Activated naive CD8-positive, alpha-beta T cell treated with anti-CD3 and anti-CD28 coated beads, Interleukin-2, amount 50 U/mL, for 24 hours (primary cell): Measurements from ENCODE around the gene APPL2.

Experiments
- ATAC-seq: fragments of 150-1000 bp; cut with Tn5 transposase; one replicate; pipeline ENCODE4 v1.10.0; 2021
- DNase-seq: peaks from one replicate; pipeline ENCODE4 v3.0.0; 2021
- H3K27ac Mint-ChIP-seq: one replicate; pipeline ENCODE4 v1.8.0; 2021; ENCODE audit warnings: mild to moderate bottlenecking, mixed read lengths
- H3K27me3 Mint-ChIP-seq: one replicate; pipeline ENCODE4 v1.8.0; 2021; ENCODE audit warnings: mixed read lengths
- H3K36me3 Mint-ChIP-seq: one replicate; pipeline ENCODE4 v1.8.0; 2021; ENCODE audit warnings: low read depth, mixed read lengths
- H3K4me1 Mint-ChIP-seq: one replicate; pipeline ENCODE4 v1.8.0; 2021; ENCODE audit warnings: mixed read lengths
- H3K4me3 Mint-ChIP-seq: one replicate; pipeline ENCODE4 v1.8.0; 2021; ENCODE audit warnings: mild to moderate bottlenecking, moderate library complexity, mixed read lengths
- H3K9me3 Mint-ChIP-seq: one replicate; pipeline ENCODE4 v1.8.0; 2021; ENCODE audit warnings: mixed read lengths

APPL2 gene

DNA sequence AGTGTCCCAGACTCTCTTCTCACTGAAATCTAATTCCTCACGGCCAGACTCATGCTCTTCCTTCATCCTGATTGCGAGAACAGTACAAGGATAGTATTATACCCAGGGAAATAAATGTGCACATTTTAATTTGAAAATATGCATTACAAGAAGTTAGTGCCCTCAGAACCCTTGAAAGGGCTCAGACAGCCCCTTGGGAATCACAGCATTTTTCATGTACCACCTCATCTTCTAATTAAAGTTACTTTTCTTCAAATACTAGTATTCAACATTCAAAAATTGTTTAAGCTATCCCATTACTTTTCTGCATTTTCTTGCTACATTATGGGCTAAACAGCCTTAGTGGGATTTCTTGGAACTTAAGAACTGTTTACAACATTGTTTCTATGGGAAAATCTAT is 1.7 kb upstream of the APPL2 start:
- H3K27me3 Mint-ChIP-seq, result no peaks in the 10 kb centered on the region
- no peak overlapping the region for H3K27ac Mint-ChIP-seq
- H3K36me3 Mint-ChIP-seq, result no peaks in the 10 kb centered on the region
- H3K4me1 Mint-ChIP-seq, result peaks cover 34% of the 10 kb centered on the region
- no peak for ATAC-seq
- DNase-seq, result no peak
- H3K9me3 Mint-ChIP-seq, result no peaks in the 10 kb centered on the region
- no peak overlapping the region for H3K4me3 Mint-ChIP-seq

DNA sequence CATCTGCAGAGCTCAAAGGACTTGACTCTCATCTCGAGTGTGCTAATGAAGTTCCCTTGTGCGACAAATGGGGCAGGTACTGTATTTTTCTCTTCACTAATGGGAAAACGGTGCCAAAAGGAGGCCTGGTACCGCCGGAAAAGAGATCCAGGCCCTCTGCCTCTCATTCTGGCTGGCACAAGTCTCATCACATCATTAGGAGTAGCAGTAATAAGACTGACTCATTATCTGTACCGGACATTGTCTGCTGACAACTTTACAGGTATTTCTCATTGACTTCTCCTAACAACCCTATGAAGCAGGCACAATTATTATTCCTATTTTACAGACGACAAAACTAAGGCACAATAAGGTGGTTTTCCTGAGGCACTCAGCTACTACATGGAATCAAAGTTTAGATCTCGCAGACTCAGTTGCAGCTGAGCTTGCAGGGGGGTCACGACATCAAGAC is 668 bp downstream of the APPL2 start:
- no peak for ATAC-seq
- peak overlapping the region; percentile 89 for H3K4me3 Mint-ChIP-seq
- peak overlapping the region; percentile 87 for H3K27ac Mint-ChIP-seq
- no peaks in the 10 kb centered on the region for H3K27me3 Mint-ChIP-seq
- H3K36me3 Mint-ChIP-seq, result no peaks in the 10 kb centered on the region
- peaks cover 41% of the 10 kb centered on the region for H3K4me1 Mint-ChIP-seq
- no peak for DNase-seq
- H3K9me3 Mint-ChIP-seq, result no peaks in the 10 kb centered on the region

DNA sequence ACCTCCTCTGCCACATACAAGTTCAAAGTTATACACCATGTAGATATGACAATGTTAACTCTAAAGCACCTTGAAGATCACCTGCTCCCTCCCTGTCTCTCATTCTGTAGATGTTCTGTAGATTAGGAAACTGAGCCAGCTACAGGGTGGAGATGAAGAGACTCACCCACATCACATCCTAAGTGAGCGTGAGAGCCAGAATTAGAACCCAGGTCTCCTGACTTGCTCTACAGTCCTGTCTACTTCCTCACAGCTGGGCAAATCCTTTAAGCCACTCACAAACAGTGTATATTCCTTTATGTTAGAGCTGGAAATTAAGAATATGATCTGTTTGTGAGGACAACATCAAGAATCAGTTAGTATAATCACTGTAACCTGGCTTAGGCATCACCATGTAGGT is 1.8 kb downstream of the APPL2 start:
- no peak overlapping the region for H3K27ac Mint-ChIP-seq
- no peak for ATAC-seq
- peak overlapping the region; percentile 89 for H3K4me3 Mint-ChIP-seq
- peaks cover 49% of the 10 kb centered on the region for H3K4me1 Mint-ChIP-seq
- no peaks in the 10 kb centered on the region for H3K27me3 Mint-ChIP-seq
- DNase-seq, result no peak
- H3K9me3 Mint-ChIP-seq, result no peaks in the 10 kb centered on the region
- no peaks in the 10 kb centered on the region for H3K36me3 Mint-ChIP-seq

DNA sequence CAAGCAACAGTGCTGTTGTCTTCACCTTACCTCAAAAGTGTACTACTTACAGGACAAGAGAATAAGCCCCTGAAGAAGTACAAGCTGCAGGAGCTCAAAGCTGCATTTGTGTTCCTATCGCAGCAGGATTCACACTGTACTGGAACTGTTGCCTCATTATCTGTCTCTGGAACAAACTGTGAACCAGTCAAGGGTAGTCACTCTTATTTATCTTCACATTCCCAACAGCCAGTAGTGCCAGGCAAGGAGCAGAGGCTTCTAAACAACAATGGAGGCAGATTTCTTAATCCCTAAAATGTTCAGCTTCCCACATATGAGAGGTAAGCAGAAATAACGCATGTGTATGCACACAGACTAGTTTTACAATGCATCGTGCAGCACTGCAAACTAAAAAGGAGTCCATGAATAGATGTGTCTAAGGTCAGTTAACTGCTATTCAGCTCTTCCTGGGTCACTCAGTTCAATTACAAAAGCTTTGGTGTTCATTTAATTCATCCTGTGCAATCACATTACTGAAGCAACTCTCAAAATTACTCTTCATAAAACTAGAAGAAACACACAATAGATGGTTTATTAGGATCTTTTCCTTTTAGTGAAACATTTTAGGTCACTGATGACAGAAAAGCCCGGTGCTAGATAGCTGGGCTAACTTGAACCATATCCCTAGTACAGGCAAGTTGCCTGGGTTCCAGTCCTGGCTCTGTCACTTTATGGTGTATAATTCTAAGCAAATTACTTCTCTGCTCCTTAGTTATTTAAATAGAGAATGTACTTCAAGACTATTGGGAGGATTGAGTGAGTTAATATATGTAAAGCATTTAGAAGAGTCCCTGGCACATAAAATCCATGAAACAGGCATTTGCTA is 2.7 kb downstream of the APPL2 start:
- Mint-ChIP-seq H3K9me3 (no peaks in the 10 kb centered on the region), H3K27ac (no peak overlapping the region), H3K4me1 (peaks cover 58% of the 10 kb centered on the region), H3K4me3 (no peak overlapping the region), H3K36me3 (peaks cover 5% of the 10 kb centered on the region), H3K27me3 (no peaks in the 10 kb centered on the region)
- DNase-seq (no peak), ATAC-seq (no peak)

DNA sequence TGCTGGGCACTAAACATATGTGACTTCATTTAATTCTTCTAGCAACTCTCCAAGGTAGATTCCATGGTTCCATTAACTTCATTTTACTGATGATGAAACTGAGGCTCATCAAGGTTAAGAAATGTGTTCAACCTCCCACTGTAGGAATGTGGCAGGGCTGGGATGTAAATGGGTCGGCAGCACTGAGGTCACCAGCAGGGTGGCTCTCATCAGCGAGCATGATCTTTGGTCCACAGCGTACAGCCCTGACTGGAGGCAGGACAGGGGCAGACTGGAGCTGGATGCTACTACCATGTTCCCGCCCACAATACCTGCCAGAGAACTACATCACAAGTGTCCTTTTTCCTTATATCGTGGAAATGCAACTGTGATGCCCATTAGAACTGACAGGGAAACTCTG is 4.6 kb downstream of the APPL2 start:
- peaks cover 16% of the 10 kb centered on the region for H3K36me3 Mint-ChIP-seq
- DNase-seq (no peak), ATAC-seq (no peak)
- peaks cover 69% of the 10 kb centered on the region for H3K4me1 Mint-ChIP-seq
- no peaks in the 10 kb centered on the region for H3K9me3 Mint-ChIP-seq
- H3K27me3 Mint-ChIP-seq, result no peaks in the 10 kb centered on the region
- H3K4me3 Mint-ChIP-seq, result no peak overlapping the region
- H3K27ac Mint-ChIP-seq, result no peak overlapping the region

DNA sequence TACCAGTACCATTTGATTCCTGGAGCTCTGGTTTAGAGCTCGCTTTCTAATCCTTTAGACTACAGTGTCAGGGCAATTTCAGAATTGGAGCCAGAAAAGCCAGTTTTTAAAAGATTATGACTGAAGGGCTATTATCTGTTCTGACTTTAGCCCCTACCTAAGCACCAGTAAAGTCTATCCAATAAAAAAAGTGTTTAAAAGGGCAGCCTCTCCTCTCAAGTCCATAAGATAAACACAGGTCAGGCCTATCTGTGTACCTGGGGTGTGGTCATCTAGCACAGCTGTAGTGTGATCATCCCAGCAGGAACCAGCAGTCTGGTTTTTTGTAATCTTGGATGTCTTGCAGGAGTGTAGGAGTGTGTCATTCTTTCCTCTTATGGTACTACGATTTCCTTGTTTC is 6.6 kb downstream of the APPL2 start:
- H3K36me3 Mint-ChIP-seq, result peaks cover 18% of the 10 kb centered on the region
- H3K4me1 Mint-ChIP-seq, result peaks cover 75% of the 10 kb centered on the region
- no peak for DNase-seq
- no peak overlapping the region for H3K4me3 Mint-ChIP-seq
- no peaks in the 10 kb centered on the region for H3K27me3 Mint-ChIP-seq
- H3K27ac Mint-ChIP-seq, result no peak overlapping the region
- no peaks in the 10 kb centered on the region for H3K9me3 Mint-ChIP-seq
- ATAC-seq, result no peak

DNA sequence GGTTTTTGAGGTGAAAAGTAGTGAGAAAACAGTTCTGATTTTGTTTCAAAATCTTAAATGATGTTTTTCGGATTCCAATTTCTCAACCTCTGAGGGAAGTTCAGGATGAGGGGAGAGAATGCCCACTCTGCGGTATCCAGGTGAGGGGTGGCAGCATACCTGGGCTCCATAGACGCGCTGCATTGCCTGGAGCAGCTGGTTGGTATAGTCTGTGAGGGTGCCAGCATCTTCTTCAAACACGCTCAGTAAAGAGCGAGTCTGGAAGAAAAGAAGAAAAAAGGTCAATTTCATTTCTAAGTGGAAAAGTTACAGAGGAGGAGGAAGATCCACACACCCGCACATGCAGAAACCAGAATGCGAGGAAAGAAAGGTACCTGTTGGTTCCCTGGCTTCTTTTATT is 7.0 kb downstream of the APPL2 start:
- no peak for DNase-seq
- peak overlapping the region; percentile 31 for H3K27ac Mint-ChIP-seq
- H3K4me3 Mint-ChIP-seq, result no peak overlapping the region
- H3K36me3 Mint-ChIP-seq, result peaks cover 18% of the 10 kb centered on the region
- H3K27me3 Mint-ChIP-seq, result no peaks in the 10 kb centered on the region
- H3K4me1 Mint-ChIP-seq, result peaks cover 71% of the 10 kb centered on the region
- no peaks in the 10 kb centered on the region for H3K9me3 Mint-ChIP-seq
- ATAC-seq, result no peak

DNA sequence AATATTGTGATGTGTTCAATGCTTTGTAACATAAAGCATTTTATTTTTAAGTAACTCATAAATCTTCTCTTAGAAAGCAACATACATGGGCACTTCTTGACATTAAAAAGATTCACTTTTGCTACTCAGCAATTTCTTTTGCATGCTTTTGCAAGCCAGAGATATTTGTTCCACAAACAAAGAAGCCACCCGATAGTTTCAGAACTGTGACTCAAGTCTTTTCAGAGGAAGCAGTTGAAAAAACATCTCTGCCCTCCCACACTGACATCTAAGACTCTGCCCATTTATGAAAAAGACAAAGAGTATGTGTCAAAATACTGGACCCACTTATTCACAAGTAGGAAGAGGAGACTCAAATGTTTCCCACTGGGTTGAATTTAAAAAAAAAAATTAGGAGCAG is 7.5 kb downstream of the APPL2 start:
- ATAC-seq (peak; percentile 85), DNase-seq (no peak)
- H3K4me3 Mint-ChIP-seq, result peak overlapping the region; percentile 3
- peak overlapping the region; percentile 31 for H3K27ac Mint-ChIP-seq
- peaks cover 18% of the 10 kb centered on the region for H3K36me3 Mint-ChIP-seq
- no peaks in the 10 kb centered on the region for H3K27me3 Mint-ChIP-seq
- H3K9me3 Mint-ChIP-seq, result no peaks in the 10 kb centered on the region
- H3K4me1 Mint-ChIP-seq, result peaks cover 67% of the 10 kb centered on the region

DNA sequence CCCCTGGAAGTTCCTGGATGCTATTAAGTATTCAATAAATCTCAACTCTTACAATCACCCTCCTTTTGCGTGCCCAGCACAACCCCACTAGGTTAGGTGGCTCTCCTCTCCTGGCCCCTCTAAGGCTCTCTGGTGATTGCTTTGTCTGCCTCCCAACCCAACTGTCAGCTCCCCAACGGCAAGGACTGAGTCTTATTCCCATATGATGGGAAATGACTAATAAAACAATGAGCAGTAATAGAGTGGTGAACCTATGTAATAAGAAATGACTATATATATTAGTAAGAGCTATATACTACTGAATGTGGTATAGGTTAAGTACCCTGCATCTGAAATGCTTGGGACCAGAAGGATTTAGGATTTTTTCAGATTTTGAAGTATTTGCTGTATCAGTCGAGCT is 8.1 kb downstream of the APPL2 start:
- peak; percentile 42 for ATAC-seq
- no peak for DNase-seq
- Mint-ChIP-seq H3K36me3 (peaks cover 22% of the 10 kb centered on the region), H3K27ac (no peak overlapping the region), H3K4me1 (peaks cover 60% of the 10 kb centered on the region), H3K27me3 (no peaks in the 10 kb centered on the region), H3K4me3 (no peak overlapping the region), H3K9me3 (no peaks in the 10 kb centered on the region)

DNA sequence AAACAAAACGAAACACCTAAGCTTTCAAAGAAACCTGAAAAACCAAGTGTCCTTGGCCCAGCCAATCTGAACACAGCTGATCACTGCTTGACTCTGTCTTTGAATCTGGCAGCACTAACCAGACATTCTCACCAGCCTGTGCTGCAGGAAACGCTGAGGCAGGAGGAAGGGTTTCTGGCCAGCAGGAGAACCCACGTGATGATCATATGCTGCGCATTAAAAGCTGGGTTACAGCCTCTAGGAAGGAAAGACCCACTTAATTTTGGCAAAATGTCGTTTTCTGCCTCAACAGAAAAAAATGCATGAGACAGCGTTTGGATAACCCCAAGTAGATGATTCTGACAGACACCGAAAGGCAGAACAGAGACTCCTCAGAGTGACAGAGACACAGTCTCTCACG is 9.8 kb downstream of the APPL2 start:
- peak; percentile 25 for DNase-seq
- H3K4me3 Mint-ChIP-seq, result peak overlapping the region; percentile 11
- H3K27me3 Mint-ChIP-seq, result no peaks in the 10 kb centered on the region
- H3K9me3 Mint-ChIP-seq, result no peaks in the 10 kb centered on the region
- peak; percentile 74 for ATAC-seq
- peaks cover 32% of the 10 kb centered on the region for H3K36me3 Mint-ChIP-seq
- peaks cover 53% of the 10 kb centered on the region for H3K4me1 Mint-ChIP-seq
- H3K27ac Mint-ChIP-seq, result peak overlapping the region; percentile 60

DNA sequence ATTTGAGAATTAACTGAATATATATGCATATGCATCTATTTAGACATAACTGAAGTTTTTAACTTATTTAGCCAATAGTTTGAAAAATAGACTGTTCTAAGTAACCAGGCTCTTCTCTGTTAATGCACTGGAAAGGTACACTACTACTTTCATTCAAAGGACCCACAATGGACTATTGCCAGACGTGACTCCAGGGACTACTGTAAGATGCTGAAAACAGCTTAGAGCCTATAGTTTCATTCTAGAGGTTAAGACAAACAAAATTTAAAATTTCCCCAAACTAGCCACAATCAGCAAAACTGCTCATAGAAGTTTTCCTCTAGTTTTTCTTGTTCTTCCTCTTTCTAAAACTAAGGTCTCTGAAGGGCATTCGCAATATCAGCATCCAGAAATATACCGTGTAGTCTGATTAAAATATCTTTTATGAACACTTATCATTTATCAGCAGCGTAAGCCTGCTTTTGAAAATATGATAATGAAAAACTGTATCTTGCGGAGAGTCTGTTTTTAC is 10.4 kb downstream of the APPL2 start:
- ATAC-seq, result no peak
- H3K4me3 Mint-ChIP-seq, result no peak overlapping the region
- peaks cover 53% of the 10 kb centered on the region for H3K4me1 Mint-ChIP-seq
- no peak overlapping the region for H3K27ac Mint-ChIP-seq
- peaks cover 32% of the 10 kb centered on the region for H3K36me3 Mint-ChIP-seq
- no peaks in the 10 kb centered on the region for H3K9me3 Mint-ChIP-seq
- H3K27me3 Mint-ChIP-seq, result no peaks in the 10 kb centered on the region
- DNase-seq, result no peak

DNA sequence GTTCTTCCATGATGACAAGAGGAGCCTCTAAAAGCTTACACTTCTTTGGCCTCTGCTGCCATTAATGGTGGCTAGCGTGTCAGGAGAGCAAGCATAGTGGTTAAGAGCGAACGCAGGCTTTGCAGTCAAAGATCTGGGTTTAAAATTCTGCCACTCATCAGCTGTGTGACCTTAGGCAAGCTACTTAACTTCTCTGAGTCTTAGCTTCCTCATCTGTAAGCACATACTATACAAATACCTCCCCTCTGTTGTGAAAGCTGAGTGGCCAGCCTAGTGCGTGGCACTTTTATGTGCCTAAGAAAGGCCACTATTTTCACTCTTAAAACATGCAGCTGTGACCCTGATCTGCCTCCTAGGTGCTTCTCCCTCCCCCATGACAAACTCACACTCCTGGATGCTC is 11.6 kb downstream of the APPL2 start:
- peaks cover 45% of the 10 kb centered on the region for H3K4me1 Mint-ChIP-seq
- peaks cover 32% of the 10 kb centered on the region for H3K36me3 Mint-ChIP-seq
- no peak overlapping the region for H3K4me3 Mint-ChIP-seq
- ATAC-seq (no peak), DNase-seq (no peak)
- no peaks in the 10 kb centered on the region for H3K9me3 Mint-ChIP-seq
- no peak overlapping the region for H3K27ac Mint-ChIP-seq
- H3K27me3 Mint-ChIP-seq, result no peaks in the 10 kb centered on the region

DNA sequence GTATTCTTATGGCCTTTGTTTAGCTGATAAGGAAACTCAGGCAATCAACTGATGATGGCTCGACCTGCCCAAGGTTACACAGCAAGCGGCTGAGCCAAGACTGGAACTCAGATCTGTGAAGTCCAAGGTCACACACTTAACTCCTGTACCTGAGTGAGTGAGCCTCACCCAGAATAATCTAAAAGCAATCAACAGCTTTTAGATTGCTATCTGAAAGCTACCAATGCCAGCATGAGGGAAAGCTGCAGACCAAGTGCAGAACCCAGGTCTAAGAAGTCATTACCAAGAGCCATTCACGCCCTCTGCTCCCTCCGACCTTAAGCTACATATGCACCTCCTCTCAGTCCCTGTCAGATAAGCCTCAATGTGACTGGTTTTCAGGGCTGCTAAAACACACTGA is 12.1 kb downstream of the APPL2 start:
- no peak for ATAC-seq
- Mint-ChIP-seq H3K27ac (no peak overlapping the region), H3K4me3 (no peak overlapping the region), H3K36me3 (peaks cover 30% of the 10 kb centered on the region), H3K27me3 (no peaks in the 10 kb centered on the region), H3K4me1 (peaks cover 41% of the 10 kb centered on the region), H3K9me3 (no peaks in the 10 kb centered on the region)
- no peak for DNase-seq

DNA sequence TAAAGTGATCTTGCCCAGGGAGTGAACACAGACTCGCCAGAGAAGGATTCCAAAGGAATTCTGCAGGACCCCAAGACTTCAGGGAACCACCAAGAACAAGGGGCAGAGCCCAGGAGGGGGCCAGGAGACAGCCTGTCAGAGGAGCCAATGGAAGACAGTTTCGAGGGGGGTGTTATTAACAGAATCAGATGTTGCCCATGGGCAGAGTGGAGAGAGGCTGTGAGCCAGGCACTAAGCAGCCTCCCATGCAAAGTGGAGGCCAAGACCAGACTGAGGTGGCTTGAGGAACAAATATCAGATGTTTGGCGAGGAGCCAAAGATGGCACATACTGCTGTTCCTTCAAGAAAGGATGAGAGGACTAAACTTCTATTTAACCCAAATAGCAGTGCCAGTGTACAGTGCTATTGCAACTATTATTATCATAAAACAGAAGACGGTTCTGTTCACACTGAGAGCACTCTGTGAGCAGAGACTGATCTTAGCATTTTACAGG is 12.6 kb downstream of the APPL2 start:
- H3K27ac Mint-ChIP-seq, result no peak overlapping the region
- no peak for DNase-seq

DNA sequence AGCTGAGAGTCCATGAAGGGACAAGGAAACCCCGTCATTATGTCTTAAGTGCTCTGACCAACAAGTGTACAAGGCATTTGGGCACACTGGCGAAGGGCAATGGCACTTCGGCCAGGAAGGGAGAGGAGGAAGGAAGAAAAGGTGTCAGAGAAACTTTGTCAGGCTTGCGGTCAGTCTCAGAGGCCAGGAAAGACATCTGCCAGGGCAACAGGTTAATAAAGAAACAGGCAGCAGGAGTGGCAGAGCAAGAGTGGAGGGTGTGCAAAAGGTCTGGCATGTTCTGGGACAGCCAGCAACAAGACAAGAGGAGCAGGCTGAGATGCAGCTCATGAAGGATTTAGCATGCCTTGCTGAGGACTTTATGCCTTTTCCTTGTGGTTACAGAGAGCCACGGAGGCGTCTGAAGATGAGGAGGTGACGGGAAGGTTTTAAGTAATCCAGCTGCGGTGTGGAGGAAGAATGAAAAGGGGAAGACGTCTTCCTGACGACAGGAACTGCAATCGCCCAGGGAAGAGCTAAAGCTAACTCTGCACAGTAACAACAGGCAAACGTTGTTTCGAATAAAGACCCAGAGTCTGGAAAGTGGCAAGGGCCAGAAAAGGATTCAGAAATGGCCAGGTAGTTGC is 13.1 kb downstream of the APPL2 start:
- H3K4me3 Mint-ChIP-seq, result no peak overlapping the region
- H3K9me3 Mint-ChIP-seq, result no peaks in the 10 kb centered on the region
- H3K27ac Mint-ChIP-seq, result no peak overlapping the region
- peaks cover 30% of the 10 kb centered on the region for H3K4me1 Mint-ChIP-seq
- no peak for DNase-seq
- H3K36me3 Mint-ChIP-seq, result peaks cover 26% of the 10 kb centered on the region
- H3K27me3 Mint-ChIP-seq, result no peaks in the 10 kb centered on the region
- ATAC-seq, result no peak

More for the DNA sequence above, 12.6 kb downstream of the APPL2 start:
- no peak for ATAC-seq
- H3K27me3 Mint-ChIP-seq, result no peaks in the 10 kb centered on the region
- no peak overlapping the region for H3K4me3 Mint-ChIP-seq
- H3K9me3 Mint-ChIP-seq, result no peaks in the 10 kb centered on the region
- peaks cover 36% of the 10 kb centered on the region for H3K4me1 Mint-ChIP-seq
- peaks cover 27% of the 10 kb centered on the region for H3K36me3 Mint-ChIP-seq
